ENCODE results near the gene FAM229B. TPM values are rescaled to one million over a fixed set of nuclear protein-coding genes. Genes with fewer than 3 reads are reported as not detected.
"Not testable (repeated sequence)": the region's sequence is repeated elsewhere in the genome, so short reads cannot be mapped to it uniquely, and the experiment has no call there.

The FAM229B gene
- total and polyA plus RNA-seq, 2 donors (not counting 3 experiments of a cell fraction or from before 2014, with no cell fraction given): 9.1 to 10.6 TPM

GRCh38 chr6:112100561-112100960 lies 13.2 kb downstream of the FAM229B start:
- CTCF ChIA-PET: interaction anchor here (0.7 to 4.5 kb wide), 2 partner anchors 14 to 17 kb away, joined by 3 to 12 read pairs; partner anchors contain the start of genes FAM229B and TUBE1
- TF ChIP-seq CTCF (IDR thresholded peaks at IDR 0.05; ENCODE audit: extremely low read depth in 1 of 2, insufficient read depth in 1 of 2, low read depth in 1 of 2, low read length in 2 of 2): no peak
- no peak for TF ChIP-seq MYC (IDR thresholded peaks at IDR 0.05; ENCODE audit: low read depth, low read length)
- no peak for TF ChIP-seq FOS (IDR thresholded peaks at IDR 0.05; ENCODE audit: borderline replicate concordance, insufficient read depth, low read length)
- no peak for TF ChIP-seq EZH2 (IDR thresholded peaks at IDR 0.05; ENCODE audit: borderline replicate concordance, low read depth, low read length, severe bottlenecking)
- no peak for TF ChIP-seq GATA2 (IDR thresholded peaks at IDR 0.05; ENCODE audit: insufficient read depth, insufficient read length, low read depth, low read length)
- no peak for TF ChIP-seq POLR2AphosphoS5 (IDR thresholded peaks at IDR 0.05; ENCODE audit: insufficient read depth, low read depth, low read length)
- no peak for TF ChIP-seq MAX (IDR thresholded peaks at IDR 0.05; ENCODE audit: insufficient read depth, insufficient read length)
- TF ChIP-seq POLR2A (IDR thresholded peaks at IDR 0.05; ENCODE audit: low read depth, low read length): no peak
- no peak for TF ChIP-seq JUN (IDR thresholded peaks at IDR 0.05; ENCODE audit: borderline replicate concordance, insufficient read depth, insufficient read length, low read depth)
- intact Hi-C loops (cut with micrococcal nuclease) (no loop called here), dilution Hi-C loops (cut with MboI; ENCODE audit: extremely low pct_ligation_motif_present, low sequenced_read_pairs) (no loop called here)
- POLR2A ChIA-PET: no interaction called here
- Histone ChIP-seq H2AFZ (ENCODE audit: low read depth, low read length) (no peak overlapping the region), H3K4me3 (replicated peaks in 1 of 3; ENCODE audit: insufficient read depth in 1 of 3, low read depth in 1 of 3, low read length in 3 of 3) (no peak overlapping the region), H3K9me1 (replicated peaks; ENCODE audit: control insufficient read depth, extremely low read depth, insufficient read depth, low read length) (no peaks in the 10 kb centered on the region), H3K36me3 (ENCODE audit: control insufficient read depth in 2 of 2, extremely low read depth in 1 of 2, insufficient read depth in 2 of 2, low read length in 2 of 2) (no peaks in the 10 kb centered on the region), H3K27me3 (ENCODE audit: control insufficient read depth in 2 of 2, insufficient read depth in 2 of 2, low read length in 2 of 2) (no peaks in the 10 kb centered on the region), H3K4me2 (ENCODE audit: insufficient read depth, low read length) (no peak overlapping the region), H3K79me2 (ENCODE audit: control insufficient read depth, insufficient read depth, low read length) (no peaks in the 10 kb centered on the region), H4K20me1 (replicated peaks; ENCODE audit: control insufficient read depth, extremely low read depth, insufficient read depth, low read length) (no peaks in the 10 kb centered on the region), H3K9me3 (replicated peaks; ENCODE audit: control insufficient read depth, insufficient read depth, low read length) (no peaks in the 10 kb centered on the region), H3K4me1 (ENCODE audit: control insufficient read depth, extremely low read depth, insufficient read depth, low read length) (peaks cover 34% of the 10 kb centered on the region), H3K27ac (ENCODE audit: insufficient read depth, low read depth, low read length) (peak overlapping the region; percentile 23), H3K9ac (replicated peaks; ENCODE audit: extremely low read depth, insufficient read depth, low read length) (no peak overlapping the region)
- FAIRE-seq (peak; percentile 12), DNase-seq (ENCODE audit: low read depth, low spot score) (no peak)
- BruUV-seq (replicated peaks): no TSS peak

- H3K4me3 ChIP-seq (replicated peaks in 1 of 3; ENCODE audit: insufficient read depth in 1 of 3, low read depth in 1 of 3, low read length in 3 of 3); CTCF ChIA-PET; dilution Hi-C loops (cut with MboI; ENCODE audit: extremely low pct_ligation_motif_present, low sequenced_read_pairs); DNase-seq (ENCODE audit: low read depth, low spot score); intact Hi-C loops (cut with micrococcal nuclease); H3K4me2 ChIP-seq (ENCODE audit: insufficient read depth, low read length); BruUV-seq (replicated peaks); H3K9me1 ChIP-seq (replicated peaks; ENCODE audit: control insufficient read depth, extremely low read depth, insufficient read depth, low read length); POLR2A ChIA-PET; H4K20me1 ChIP-seq (replicated peaks; ENCODE audit: control insufficient read depth, extremely low read depth, insufficient read depth, low read length); H2AFZ ChIP-seq (ENCODE audit: low read depth, low read length); H3K27me3 ChIP-seq (ENCODE audit: control insufficient read depth in 2 of 2, insufficient read depth in 2 of 2, low read length in 2 of 2); H3K27ac ChIP-seq (ENCODE audit: insufficient read depth, low read depth, low read length); H3K79me2 ChIP-seq (ENCODE audit: control insufficient read depth, insufficient read depth, low read length); H3K9ac ChIP-seq (replicated peaks; ENCODE audit: extremely low read depth, insufficient read depth, low read length); FAIRE-seq; H3K9me3 ChIP-seq (replicated peaks; ENCODE audit: control insufficient read depth, insufficient read depth, low read length): not testable (repeated sequence)
- peaks cover 24% of the 10 kb centered on the region for H3K4me1 ChIP-seq (ENCODE audit: control insufficient read depth, extremely low read depth, insufficient read depth, low read length)
- H3K36me3 ChIP-seq (ENCODE audit: control insufficient read depth in 2 of 2, extremely low read depth in 1 of 2, insufficient read depth in 2 of 2, low read length in 2 of 2): peaks cover 28 to 37% of the 10 kb centered on the region in 2 experiments
These were observed 18.6 kb downstream of the FAM229B start for GRCh38 chr6:112106026-112106425.
